Middle frontal gyrus (tissue), 1 donor: Measurements from ENCODE around the gene PCDHGA5.
"Not testable (repeated sequence)": the region's sequence is repeated elsewhere in the genome, so short reads cannot be mapped to it uniquely, and the experiment has no call there.

Experiments
- DNase-seq: peaks from one replicate; pipeline ENCODE4 v3.0.0-alpha.2; 2015; ENCODE audit warnings: low spot score; ENCODE audit errors: extremely low spot score

Gene PCDHGA5

GRCh38 chr5:141387557-141388311 is 23.8 kb downstream of the PCDHGA5 start, which contains the start of gene PCDHGB4:
Gene PCDHGB4, plus strand, starts transcription at chr5:141387698. Its CDS starts 187 bp downstream, at chr5:141387885.
- not testable (repeated sequence) for DNase-seq

- no peak for DNase-seq
Measured at GRCh38 chr5:141388661-141389060, 24.7 kb downstream of the PCDHGA5 start.

- no peak for DNase-seq
Measured at GRCh38 chr5:141389153-141390042, 25.4 kb downstream of the PCDHGA5 start.

- DNase-seq: no peak
Measured at GRCh38 chr5:141392429-141393198, 28.7 kb downstream of the PCDHGA5 start, which contains the start of gene PCDHGA8. Gene PCDHGA8, plus strand, starts transcription at chr5:141392633. Its CDS starts 181 bp downstream, at chr5:141392814.

GRCh38 chr5:141393267-141393666 is 29.3 kb downstream of the PCDHGA5 start:
- no peak for DNase-seq

GRCh38 chr5:141394401-141395187 is 30.6 kb downstream of the PCDHGA5 start:
- not testable (repeated sequence) for DNase-seq

GRCh38 chr5:141397756-141398551 is 34.0 kb downstream of the PCDHGA5 start, which contains the start of gene PCDHGB5:
Gene PCDHGB5, plus strand, starts transcription at chr5:141397947. Its CDS starts 181 bp downstream, at chr5:141398128.
- DNase-seq: not testable (repeated sequence)

- DNase-seq: no peak
Measured at GRCh38 chr5:141398608-141399007, 34.6 kb downstream of the PCDHGA5 start.

GRCh38 chr5:141399555-141400258 is 35.7 kb downstream of the PCDHGA5 start:
- no peak for DNase-seq

GRCh38 chr5:141402553-141403243 is 38.7 kb downstream of the PCDHGA5 start, which contains the start of gene PCDHGA9:
Gene PCDHGA9, plus strand, starts transcription at chr5:141402778. Its CDS starts 175 bp downstream, at chr5:141402953.
- DNase-seq: no peak

- DNase-seq: no peak
Measured at GRCh38 chr5:141403387-141403786, 39.4 kb downstream of the PCDHGA5 start.

- DNase-seq: not testable (repeated sequence)
Measured at GRCh38 chr5:141407790-141408505, 44.0 kb downstream of the PCDHGA5 start, which contains the start of gene PCDHGB6. Gene PCDHGB6, plus strand, starts transcription at chr5:141408021. Its CDS starts 182 bp downstream, at chr5:141408203.

GRCh38 chr5:141409598-141410306 is 45.8 kb downstream of the PCDHGA5 start:
- DNase-seq: no peak

GRCh38 chr5:141411575-141411974 is 47.6 kb downstream of the PCDHGA5 start:
- DNase-seq: no peak

GRCh38 chr5:141412854-141413539 is 49.0 kb downstream of the PCDHGA5 start, which contains the start of gene PCDHGA10:
Gene PCDHGA10, plus strand, starts transcription at chr5:141412987. Its CDS starts 189 bp downstream, at chr5:141413176.
- no peak for DNase-seq

- DNase-seq: no peak
Measured at GRCh38 chr5:141413540-141414069, 49.6 kb downstream of the PCDHGA5 start.
